ENCODE results near the gene CBLB.

Gene CBLB

DNA sequence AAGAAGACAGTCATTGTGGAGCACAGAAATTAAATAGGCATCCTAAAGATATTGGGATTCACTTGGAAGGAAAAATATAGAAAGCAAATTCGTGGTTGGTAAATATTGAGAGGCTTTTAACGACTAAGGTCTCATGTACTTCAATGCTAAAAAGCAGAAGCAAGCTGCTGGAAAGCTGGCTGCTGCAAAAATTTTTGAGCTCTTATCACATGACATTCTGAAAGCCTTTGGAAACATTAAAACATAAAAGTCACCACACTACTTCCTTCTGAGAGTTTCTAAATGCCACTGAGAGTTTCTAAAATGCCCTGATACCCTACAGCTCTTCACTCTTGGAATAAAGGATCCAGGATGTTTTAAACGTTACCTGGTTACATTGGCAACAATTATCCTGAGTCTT is 39.0 kb upstream of the CBLB start:
- DNase-seq (ENCODE audit: low read depth, low spot score), result no peak
- H3K4me3 ChIP-seq (ENCODE audit: low read depth, low read length), result no peak overlapping the region
- ChIA-PET CTCF (interaction anchor here (0.9 kb wide), 1 partner anchor 12 kb away, joined by 3 read pairs; no protein-coding TSS in a partner anchor), POLR2A (no interaction called here)
- TF ChIP-seq, protein P1, sequence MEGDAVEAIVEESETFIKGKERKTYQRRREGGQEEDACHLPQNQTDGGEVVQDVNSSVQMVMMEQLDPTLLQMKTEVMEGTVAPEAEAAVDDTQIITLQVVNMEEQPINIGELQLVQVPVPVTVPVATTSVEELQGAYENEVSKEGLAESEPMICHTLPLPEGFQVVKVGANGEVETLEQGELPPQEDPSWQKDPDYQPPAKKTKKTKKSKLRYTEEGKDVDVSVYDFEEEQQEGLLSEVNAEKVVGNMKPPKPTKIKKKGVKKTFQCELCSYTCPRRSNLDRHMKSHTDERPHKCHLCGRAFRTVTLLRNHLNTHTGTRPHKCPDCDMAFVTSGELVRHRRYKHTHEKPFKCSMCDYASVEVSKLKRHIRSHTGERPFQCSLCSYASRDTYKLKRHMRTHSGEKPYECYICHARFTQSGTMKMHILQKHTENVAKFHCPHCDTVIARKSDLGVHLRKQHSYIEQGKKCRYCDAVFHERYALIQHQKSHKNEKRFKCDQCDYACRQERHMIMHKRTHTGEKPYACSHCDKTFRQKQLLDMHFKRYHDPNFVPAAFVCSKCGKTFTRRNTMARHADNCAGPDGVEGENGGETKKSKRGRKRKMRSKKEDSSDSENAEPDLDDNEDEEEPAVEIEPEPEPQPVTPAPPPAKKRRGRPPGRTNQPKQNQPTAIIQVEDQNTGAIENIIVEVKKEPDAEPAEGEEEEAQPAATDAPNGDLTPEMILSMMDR (IDR thresholded peaks at IDR 0.05; ENCODE audit: insufficient read depth, low read length, missing control alignments), result no peak

DNA sequence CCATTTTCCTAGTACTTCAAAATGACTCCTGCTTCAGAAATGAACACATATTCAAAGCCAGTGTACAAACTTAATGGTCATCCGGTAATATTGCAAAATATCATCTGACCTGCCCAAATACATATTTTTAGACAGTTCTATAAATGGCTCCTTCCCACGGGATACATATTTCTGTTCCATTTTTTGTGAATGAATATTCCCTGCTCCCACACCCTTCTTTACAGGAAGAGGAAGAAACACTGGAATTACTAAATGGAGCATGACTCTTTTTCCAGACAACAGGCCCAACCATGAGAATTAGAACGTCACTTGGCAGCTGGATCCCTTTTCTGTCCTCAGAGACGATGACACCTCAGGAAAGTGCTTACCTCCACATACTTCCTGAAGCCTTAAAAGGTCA is 38.0 kb upstream of the CBLB start:
- CTCF ChIA-PET, result no interaction called here
- H3K4me3 ChIP-seq (ENCODE audit: low read depth, low read length), result no peak overlapping the region
- DNase-seq (ENCODE audit: low read depth, low spot score), result peak; percentile 77
- POLR2A ChIA-PET, result no interaction called here
- TF ChIP-seq, protein P1 (IDR thresholded peaks at IDR 0.05; ENCODE audit: insufficient read depth, low read length, missing control alignments), result no peak

DNA sequence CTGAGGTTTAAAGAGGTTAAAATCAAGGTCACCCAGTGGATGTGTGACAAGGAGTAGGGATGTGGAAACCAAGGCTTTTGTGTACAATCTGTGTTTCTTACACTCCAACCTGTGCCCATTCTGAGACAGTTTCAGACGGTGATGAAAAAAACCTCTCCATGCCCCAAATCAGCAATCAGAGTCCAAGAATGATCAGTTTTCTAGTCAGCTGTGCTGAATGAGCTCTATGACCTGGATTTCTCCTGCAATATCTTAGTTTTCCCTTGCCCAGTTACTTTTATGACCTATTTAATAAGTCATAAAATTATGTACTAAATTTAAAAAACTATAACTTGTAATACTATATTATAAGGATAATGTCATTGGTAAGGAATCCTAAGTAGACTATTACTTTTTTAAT is 37.5 kb upstream of the CBLB start:
- no peak overlapping the region for H3K4me3 ChIP-seq (ENCODE audit: low read depth, low read length)
- CTCF ChIA-PET, result no interaction called here
- no peak for DNase-seq (ENCODE audit: low read depth, low spot score)
- TF ChIP-seq, protein P1 (IDR thresholded peaks at IDR 0.05; ENCODE audit: insufficient read depth, low read length, missing control alignments), result no peak
- POLR2A ChIA-PET, result no interaction called here

DNA sequence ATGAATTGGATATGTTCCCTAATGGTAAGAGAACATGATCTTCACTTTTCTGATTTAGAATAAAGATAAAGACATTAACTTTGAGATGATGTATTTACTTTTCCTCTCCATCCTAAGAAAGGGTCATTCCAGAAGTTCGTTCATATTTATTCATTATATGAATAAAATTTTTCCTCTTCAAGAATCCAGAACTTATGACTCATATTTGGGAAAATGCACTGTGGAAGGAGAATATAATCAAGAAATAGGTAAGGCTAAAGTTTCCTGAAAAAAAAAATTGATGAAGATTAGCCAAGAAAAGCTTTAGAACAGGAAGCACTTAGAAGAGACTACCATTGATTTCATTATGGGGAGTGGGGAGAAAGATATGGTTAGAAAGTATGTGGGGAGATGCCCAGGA is 36.5 kb upstream of the CBLB start:
- CTCF ChIA-PET, result no interaction called here
- H3K4me3 ChIP-seq (ENCODE audit: low read depth, low read length), result no peak overlapping the region
- DNase-seq (ENCODE audit: low read depth, low spot score), result no peak
- TF ChIP-seq, protein P1 (IDR thresholded peaks at IDR 0.05; ENCODE audit: insufficient read depth, low read length, missing control alignments), result no peak
- POLR2A ChIA-PET, result no interaction called here

DNA sequence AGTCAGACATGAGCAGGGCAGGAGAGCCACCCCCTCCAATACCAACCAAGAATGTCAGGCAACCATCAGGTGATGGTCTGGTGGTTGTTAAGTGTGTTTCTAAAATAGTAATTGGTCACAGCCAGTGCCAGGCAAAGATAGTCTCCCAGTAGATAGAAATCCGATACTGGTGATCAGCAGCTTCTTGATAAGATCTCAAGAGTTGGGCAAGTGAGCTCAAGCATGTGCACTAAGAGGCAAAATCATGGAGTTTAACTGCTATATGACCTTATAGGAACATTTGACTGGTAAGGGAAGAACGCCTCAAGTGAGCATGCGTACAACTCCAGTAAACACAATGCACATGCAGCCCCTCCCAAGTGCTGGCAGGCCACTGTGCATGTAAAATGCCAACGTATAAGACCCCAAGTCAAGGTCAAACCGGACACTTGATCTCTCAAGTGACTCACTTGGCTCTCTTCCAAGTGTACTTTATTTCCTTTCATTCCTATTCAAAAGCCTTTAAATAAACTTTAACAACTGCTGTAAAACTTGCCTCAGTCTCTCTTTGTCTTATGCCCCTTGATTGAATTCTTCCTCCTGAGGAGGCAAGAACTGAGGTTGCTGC is 36.0 kb upstream of the CBLB start:
- CTCF ChIA-PET, result no interaction called here
- POLR2A ChIA-PET, result no interaction called here
- H3K4me3 ChIP-seq (ENCODE audit: low read depth, low read length), result no peak overlapping the region
- TF ChIP-seq, protein P1 (IDR thresholded peaks at IDR 0.05; ENCODE audit: insufficient read depth, low read length, missing control alignments), result no peak
- DNase-seq (ENCODE audit: low read depth, low spot score), result no peak

DNA sequence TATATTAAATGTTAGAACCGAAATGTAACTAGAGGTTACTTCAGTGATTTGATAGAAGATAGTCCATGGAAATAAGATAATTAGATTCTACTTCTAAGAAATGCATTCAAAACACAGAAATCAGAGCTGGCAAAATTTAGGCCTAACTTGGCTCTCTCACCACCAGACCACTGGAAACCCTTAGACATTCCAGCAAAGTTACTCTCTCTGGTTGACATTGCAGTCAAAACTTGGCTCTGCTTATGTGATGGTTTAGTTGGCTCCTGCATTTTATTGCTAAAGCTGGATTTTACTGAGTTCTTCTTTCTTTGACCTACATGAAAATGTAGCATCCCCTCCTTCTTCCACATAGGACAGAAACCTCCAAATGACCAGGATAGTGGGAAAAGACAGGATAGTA is 35.4 kb upstream of the CBLB start:
- TF ChIP-seq, protein P1 (IDR thresholded peaks at IDR 0.05; ENCODE audit: insufficient read depth, low read length, missing control alignments), result no peak
- ChIA-PET CTCF (interaction anchor here (0.9 kb wide), 1 partner anchor 11 kb away, joined by 3 read pairs; no protein-coding TSS in a partner anchor), POLR2A (no interaction called here)
- no peak overlapping the region for H3K4me3 ChIP-seq (ENCODE audit: low read depth, low read length)
- no peak for DNase-seq (ENCODE audit: low read depth, low spot score)

Measured in AG04449 (cell line).